HepG2 (cell line): Measurements from ENCODE around the gene BICRAL. TPM values are rescaled to one million over a fixed set of nuclear protein-coding genes. Genes with fewer than 3 reads are reported as not detected.
A peak's percentile ranks its signal among the peaks of the same experiment; 100 is the strongest.

Experiments
- ARID5B ChIP-seq: IDR thresholded peaks from 2 replicates; pipeline ENCODE4 v1.4.0; 2020; ENCODE audit warnings: mild to moderate bottlenecking, missing genetic modification reagents
- CSRNP1 ChIP-seq: sonication (generic); formaldehyde crosslinking; IDR thresholded peaks from 2 replicates; pipeline ENCODE4 v1.8.1; 2023; ENCODE audit warnings: mild to moderate bottlenecking, missing genetic modification reagents
- KLF12 ChIP-seq: sonication (generic); formaldehyde crosslinking; IDR thresholded peaks from 2 replicates; pipeline ENCODE4 v1.4.0; 2020; ENCODE audit warnings: missing genetic modification reagents, borderline replicate concordance
- MTA3 ChIP-seq: sonication (generic); formaldehyde crosslinking; IDR thresholded peaks from 2 replicates; pipeline ENCODE4 v1.4.0; 2020; ENCODE audit warnings: missing genetic modification reagents
- RAD21 ChIP-seq: fragments of 450-650 bp; formaldehyde crosslinking; IDR thresholded peaks from 2 replicates; pipeline ENCODE4 v1.5.0; 2020; ENCODE audit warnings: mild to moderate bottlenecking
- SAP130 ChIP-seq: IDR thresholded peaks from 2 replicates; pipeline ENCODE4 v1.6.1; 2016; ENCODE audit warnings: low read depth
- SIX1 ChIP-seq: sonication (generic); formaldehyde crosslinking; IDR thresholded peaks from 2 replicates; pipeline ENCODE4 v1.4.0; 2020; ENCODE audit warnings: missing genetic modification reagents, borderline replicate concordance
- SMC3 ChIP-seq: IDR thresholded peaks from 2 replicates; pipeline ENCODE4 v1.6.1; 2011; ENCODE audit warnings: low read length, improper control_type of control experiment
- SOX5 ChIP-seq: IDR thresholded peaks from 2 replicates; pipeline ENCODE4 v1.6.1; 2016; ENCODE audit warnings: borderline replicate concordance
- SRY ChIP-seq: sonication (generic); formaldehyde crosslinking; IDR thresholded peaks from 2 replicates; pipeline ENCODE4 v1.8.0; 2022; ENCODE audit warnings: mild to moderate bottlenecking, missing genetic modification reagents
- TEAD3 ChIP-seq: optimal IDR thresholded peaks from 2 replicates; pipeline ENCODE3; 2016; ENCODE audit warnings: borderline replicate concordance
- THAP11 ChIP-seq: IDR thresholded peaks from 2 replicates; pipeline ENCODE4 v1.6.1; 2016; ENCODE audit warnings: missing biosample characterization, missing genetic modification reagents
- ZNF205 ChIP-seq: IDR thresholded peaks from 2 replicates; pipeline ENCODE4 v1.6.1; 2018; ENCODE audit warnings: missing biosample characterization, missing genetic modification reagents
- ZNF446 ChIP-seq: sonication (generic); formaldehyde crosslinking; IDR thresholded peaks from 2 replicates; pipeline ENCODE4 v1.5.0; 2020; ENCODE audit warnings: mild to moderate bottlenecking, missing genetic modification reagents
- ZNF652 ChIP-seq: IDR thresholded peaks from 2 replicates; pipeline ENCODE4 v1.6.1; 2016; ENCODE audit warnings: low read depth, borderline replicate concordance
- ZNF746 ChIP-seq: sonication (generic); formaldehyde crosslinking; IDR thresholded peaks from 2 replicates; pipeline ENCODE4 v1.8.0; 2022; ENCODE audit warnings: mild to moderate bottlenecking, missing genetic modification reagents
- polyA plus RNA-seq, 8 experiments: library from polyadenylated mRNA; depleted of rRNA in 3 of 8; stranded (reverse) in 7 of 8; unstranded in 1 of 8; fragments of >200 nt; fragmentation: Illumina TruSeq in 4 of 8; extraction: Trizol in 4 of 8; gene quantifications; 2 replicates each; pipeline versions ENCODE4 v1.2.1 to v1.2.3, GENCODE V29; 2011 to 2016; ENCODE audit warnings: low read depth in 4 of 8, missing spikeins in 1 of 8, mixed read lengths in 1 of 8; ENCODE audit not compliant: insufficient read depth in 1 of 8
- total RNA-seq, 5 experiments: library from RNA; depleted of rRNA; stranded (reverse); fragments of >200 nt; fragmentation: Illumina TruSeq; extraction: Trizol; gene quantifications; 2 replicates each; pipeline ENCODE4 v1.2.3, GENCODE V29; 2016; ENCODE audit warnings: low read depth in 1 of 5
- TF ChIP-seq, protein P1 (sequence below): sonication (generic); formaldehyde crosslinking; IDR thresholded peaks from 2 replicates; pipeline ENCODE4 v1.9.0; 2021; ENCODE audit warnings: missing genetic modification reagents, borderline replicate concordance

Gene BICRAL
- total and polyA plus RNA-seq, 2 of the 13 experiments (the other 11 are each of a cell fraction or from before 2014, with no cell fraction given), result 5.0 to 13.5 TPM

DNA sequence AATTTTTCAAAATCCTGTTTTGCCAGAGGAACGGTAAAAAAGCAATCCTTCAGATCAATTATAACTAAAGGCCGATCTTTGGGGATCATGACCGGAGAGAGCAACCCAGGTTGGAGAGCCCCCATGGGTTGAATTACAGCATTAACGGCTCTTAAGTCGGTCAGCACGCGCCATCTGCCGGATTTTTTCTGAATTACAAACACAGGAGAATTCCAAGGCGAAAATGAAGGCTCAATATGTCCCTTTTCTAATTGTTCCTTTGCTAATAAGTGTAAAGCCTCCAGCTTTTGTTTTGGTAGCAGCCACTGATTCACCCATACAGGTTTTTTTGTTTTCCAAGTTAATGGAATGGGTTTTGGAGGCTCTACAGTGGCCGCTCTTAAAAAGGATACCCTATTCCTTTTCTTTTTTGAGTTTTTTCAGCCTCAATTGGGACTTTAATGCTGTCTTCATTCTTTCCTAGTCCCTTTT, 117.1 kb downstream of the BICRAL start (continued):
- TF ChIP-seq ARID5B (CRISPR knock-in tag), result 0 out of 2 replicates have a peak, but pooled peaks have one; percentile 13
- TF ChIP-seq SMC3, result peak; percentile 73
- TF ChIP-seq THAP11, result peak; percentile 29; the same call in 1 of the 2 replicates
- TF ChIP-seq SIX1 (CRISPR knock-in tag), result peak; percentile 55; the same call in 1 of the 2 replicates
- peak; percentile 83 for TF ChIP-seq RAD21 (CRISPR knock-in tag)
- no peak for TF ChIP-seq KLF12 (CRISPR knock-in tag)
- TF ChIP-seq ZNF746 (CRISPR knock-in tag), result no peak
- TF ChIP-seq, protein P1, sequence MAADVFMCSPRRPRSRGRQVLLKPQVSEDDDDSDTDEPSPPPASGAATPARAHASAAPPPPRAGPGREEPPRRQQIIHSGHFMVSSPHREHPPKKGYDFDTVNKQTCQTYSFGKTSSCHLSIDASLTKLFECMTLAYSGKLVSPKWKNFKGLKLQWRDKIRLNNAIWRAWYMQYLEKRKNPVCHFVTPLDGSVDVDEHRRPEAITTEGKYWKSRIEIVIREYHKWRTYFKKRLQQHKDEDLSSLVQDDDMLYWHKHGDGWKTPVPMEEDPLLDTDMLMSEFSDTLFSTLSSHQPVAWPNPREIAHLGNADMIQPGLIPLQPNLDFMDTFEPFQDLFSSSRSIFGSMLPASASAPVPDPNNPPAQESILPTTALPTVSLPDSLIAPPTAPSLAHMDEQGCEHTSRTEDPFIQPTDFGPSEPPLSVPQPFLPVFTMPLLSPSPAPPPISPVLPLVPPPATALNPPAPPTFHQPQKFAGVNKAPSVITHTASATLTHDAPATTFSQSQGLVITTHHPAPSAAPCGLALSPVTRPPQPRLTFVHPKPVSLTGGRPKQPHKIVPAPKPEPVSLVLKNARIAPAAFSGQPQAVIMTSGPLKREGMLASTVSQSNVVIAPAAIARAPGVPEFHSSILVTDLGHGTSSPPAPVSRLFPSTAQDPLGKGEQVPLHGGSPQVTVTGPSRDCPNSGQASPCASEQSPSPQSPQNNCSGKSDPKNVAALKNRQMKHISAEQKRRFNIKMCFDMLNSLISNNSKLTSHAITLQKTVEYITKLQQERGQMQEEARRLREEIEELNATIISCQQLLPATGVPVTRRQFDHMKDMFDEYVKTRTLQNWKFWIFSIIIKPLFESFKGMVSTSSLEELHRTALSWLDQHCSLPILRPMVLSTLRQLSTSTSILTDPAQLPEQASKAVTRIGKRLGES (CRISPR knock-in tag), result no peak
- no peak for TF ChIP-seq MTA3 (CRISPR knock-in tag)
- 0 out of 2 replicates have a peak, but pooled peaks have one; percentile 18 for TF ChIP-seq ZNF652
- TF ChIP-seq ZNF205 (CRISPR knock-in tag), result no peak
- peak; percentile 40 for TF ChIP-seq TEAD3 (CRISPR knock-in tag)
- TF ChIP-seq SRY (CRISPR knock-in tag), result no peak
- TF ChIP-seq SAP130 (CRISPR knock-in tag), result 0 out of 2 replicates have a peak, but pooled peaks have one; percentile 14
- TF ChIP-seq SOX5 (CRISPR knock-in tag), result 0 out of 2 replicates have a peak, but pooled peaks have one; percentile 16
- no peak for TF ChIP-seq CSRNP1 (CRISPR knock-in tag)
- TF ChIP-seq ZNF446 (CRISPR knock-in tag), result no peak
